MM.1S (cell line): ENCODE data around the gene NGRN.

Experiments used
- CTCF ChIP-seq: fragments of 300-600 bp; sonication (generic); IDR thresholded peaks from 2 replicates; pipeline ENCODE4 v1.5.1; 2016; ENCODE audit warnings: antibody characterized with exemption, low read length, mixed read lengths
- EZH2 ChIP-seq: fragments of 300-600 bp; sonication (generic); optimal IDR thresholded peaks from 2 replicates; pipeline ENCODE3; 2017; ENCODE audit warnings: low read depth, mild to moderate bottlenecking, antibody characterized with exemption, low read length, mixed read lengths

GRCh38 chr15:90297021-90297420 lies 31.5 kb downstream of the NGRN start:
- TF ChIP-seq CTCF, result no peak
- TF ChIP-seq EZH2, result no peak
